Psoas muscle (tissue), 8 donors: ENCODE measurements around the gene OR52J3. TPM values are rescaled to one million over a fixed set of nuclear protein-coding genes. Genes with fewer than 3 reads are reported as not detected.
A peak's percentile ranks its signal among the peaks of the same experiment; 100 is the strongest.

Experiments
- ATAC-seq, 4 donors: fragments of 200-7000 bp; cut with Tn5 transposase; one replicate each; pipeline ENCODE4 v1.9.1; 2020; ENCODE audit warnings: moderate library complexity in 3 of 4, mild to moderate bottlenecking in 2 of 4
- DNase-seq, 2 donors: peaks; one replicate each; pipeline ENCODE4 v3.0.0-alpha.2; 2020
- H3K27ac ChIP-seq: fragments of 200-600 bp; one replicate; pipeline ENCODE4 v1.8.0; 2022
- H3K27me3 ChIP-seq, 3 donors: fragments of 200-600 bp in 1 of 3; one replicate each; pipeline versions ENCODE4 v1.6.1 to v1.8.0; 2013 to 2022; ENCODE audit warnings: low read length in 2 of 3, mild to moderate bottlenecking in 2 of 3, moderate library complexity in 1 of 3; ENCODE audit not compliant: insufficient read depth in 3 of 3
- H3K36me3 ChIP-seq, 2 donors: fragments of 200-600 bp in 1 of 2; one replicate each; pipeline versions ENCODE4 v1.6.1 to v1.8.0; 2013 to 2022; ENCODE audit warnings: low read depth in 1 of 2, mild to moderate bottlenecking in 1 of 2, moderate library complexity in 1 of 2; ENCODE audit not compliant: insufficient read depth in 1 of 2
- H3K4me1 ChIP-seq: fragments of 200-600 bp; one replicate; pipeline ENCODE4 v1.8.0; 2022
- H3K4me3 ChIP-seq: fragments of 200-600 bp; one replicate; pipeline ENCODE4 v1.8.0; 2022; ENCODE audit warnings: mild to moderate bottlenecking
- H3K9me3 ChIP-seq: fragments of 200-600 bp; one replicate; pipeline ENCODE4 v1.8.0; 2022
- CTCF ChIP-seq: fragments of 200-600 bp; IDR thresholded peaks from one replicate; pipeline ENCODE4 v1.8.0; 2022; ENCODE audit warnings: antibody characterized with exemption
- WGBS, 3 donors: extraction: QIAGEN DNeasy Blood & Tissue Kit; methylation state at CpG; one replicate each; pipeline versions ENCODE4 v1.1.6 to v1.1.7; 2013; 5-methylcytosine and 5-hydroxymethylcytosine counted together
- intact Hi-C, 2 donors: fragments of 100-400 bp; cut with DNase I; formaldehyde crosslinking; loops; one replicate each; pipeline versions ENCODE4 v1.11.0 to v1.14.2; 2022
- long read RNA-seq, 2 donors: library from polyadenylated mRNA; unstranded; transcript quantifications; one replicate each; pipeline ENCODE4 v2.0.0, GENCODE V29; 2021
- polyA plus RNA-seq, 3 donors: library from polyadenylated mRNA; stranded (reverse); fragments of 200-250 nt; gene quantifications; one replicate each; pipeline ENCODE4 v1.2.3, GENCODE V29; 2013
- total RNA-seq, 4 donors: library from RNA; stranded (reverse); fragmentation: NEBNext Ultra II Directional in 2 of 4; extraction: Animal tissue kit (Norgen Biotek cat#: 25700) in 2 of 4; gene quantifications; one replicate each; pipeline versions ENCODE4 v1.2.1 to v1.2.4, GENCODE V29; 2021 to 2023
- donor health status: healthy with polysubstance abuse.
- donor health status: DM: no; HTN: no; CAD: no; lungs with moderate emphysema.
- donor health status: Bipolar disorder and iron deficiency.
- donor health status: healthy.
- donor health status: DM: yes; HTN: yes; CAD: no.
- donor health status: DM: no; HTN: no; CAD: no.
- donor health status: DM: no; HTN: no; CAD: no.
- donor health status: DM: yes; HTN: yes; CAD: no.

Gene OR52J3
- not detected for total RNA-seq
- not detected for polyA plus RNA-seq
- long read RNA-seq, donor 1 = 0 reads
- long read RNA-seq, donor 2 = 0 reads

- no peaks in the 10 kb centered on the region for H3K36me3 ChIP-seq
- no peak for TF ChIP-seq CTCF
- H3K27me3 ChIP-seq = no peaks in the 10 kb centered on the region
- H3K4me1 ChIP-seq = no peaks in the 10 kb centered on the region
- no peaks in the 10 kb centered on the region for H3K9me3 ChIP-seq
- ATAC-seq (no peak), DNase-seq (no peak)
- H3K4me3 ChIP-seq = no peak within 1 kb of the TSS
- intact Hi-C loops = no loop called here
- no peak within 1 kb of the TSS for H3K27ac ChIP-seq
- WGBS, 3 donors = 77 to 88% (median 83%) methylated on average over 1 of the region's 1 CpG
These were observed at the start of gene OR52J3 for GRCh38 chr11:5046226-5046625. TSS of gene OR52J3 (plus strand) at chr11:5046526. CDS start at chr11:5046526, 0 bp downstream.

- Histone ChIP-seq H3K36me3 (no peaks in the 10 kb centered on the region), H3K27me3 (peaks cover 0 to 4% (median 2%) of the 10 kb centered on the region in 3 donors), H3K4me1 (no peaks in the 10 kb centered on the region), H3K27ac (no peak overlapping the region), H3K9me3 (no peaks in the 10 kb centered on the region), H3K4me3 (no peak overlapping the region)
- ATAC-seq = no peak
- no peak for DNase-seq
- intact Hi-C loops = loop anchor here (5.0 to 10.0 kb wide), 2 partner anchors 367 to 820 kb away; partner anchors contain the start of gene OR51D1 (in 2 of the 2)
- 42 to 44% (median 44%) methylated on average over 6 of the region's 6 CpGs for WGBS, 3 donors
- TF ChIP-seq CTCF = peak; percentile 58
These were observed 41.7 kb upstream of the OR52J3 start for GRCh38 chr11:5004424-5005274.

- no peak for DNase-seq
- intact Hi-C loops = loop anchor here in 1 of 2 donors (10.0 kb wide), 1 partner anchor 823 kb away; no protein-coding TSS in a partner anchor
These were observed 38.8 kb upstream of the OR52J3 start for GRCh38 chr11:5007561-5007960.

GRCh38 chr11:5011254-5011653, 35.1 kb upstream of the OR52J3 start:
- H3K4me3 ChIP-seq = no peak overlapping the region
- no peaks in the 10 kb centered on the region for H3K9me3 ChIP-seq
- no peaks in the 10 kb centered on the region for H3K36me3 ChIP-seq
- H3K27ac ChIP-seq = no peak overlapping the region
- DNase-seq = no peak
- intact Hi-C loops = no loop called here
- H3K27me3 ChIP-seq = peaks cover 0 to 4% (median 0%) of the 10 kb centered on the region in 3 donors
- ATAC-seq = no peak
- no peak for TF ChIP-seq CTCF
- WGBS, 3 donors = 66 to 77% (median 72%) methylated on average over 8 of the region's 8 CpGs
- H3K4me1 ChIP-seq = no peaks in the 10 kb centered on the region

More at GRCh38 chr11:5007561-5007960, 38.8 kb upstream of the OR52J3 start:
- Histone ChIP-seq H3K4me3 (no peak overlapping the region), H3K27me3 (peaks cover 0 to 4% (median 2%) of the 10 kb centered on the region in 3 donors), H3K36me3 (no peaks in the 10 kb centered on the region), H3K9me3 (no peaks in the 10 kb centered on the region), H3K27ac (no peak overlapping the region), H3K4me1 (no peaks in the 10 kb centered on the region)
- 49 to 65% (median 58%) methylated on average over 2 of the region's 2 CpGs for WGBS, 3 donors
- TF ChIP-seq CTCF = no peak
- no peak for ATAC-seq
